BJ (cell line): ENCODE data around the gene COL8A1. TPM values are rescaled to one million over a fixed set of nuclear protein-coding genes. Genes with fewer than 3 reads are reported as not detected.

ENCODE experiments used
- CTCF ChIA-PET: fragments of 350-600 bp; formaldehyde crosslinking; extraction: SDS; loops from one replicate; lab custom pipeline; 2021; ENCODE audit warnings: antibody characterized with exemption, inconsistent platforms; lab: Yijun Ruan, JAX
- POLR2A ChIA-PET: fragments of 300-600 bp; sonication (Branson Sonifier 250); formaldehyde crosslinking; extraction: SDS; loops from one replicate; lab custom pipeline; 2021; ENCODE audit warnings: antibody characterized with exemption; lab: Charles Lee
- DNase-seq: peaks from one replicate; pipeline ENCODE4 v3.0.0-alpha.2; 2011; ENCODE audit warnings: low read depth
- H3K27me3 ChIP-seq: 2 replicates; pipeline ENCODE4 v1.6.0; 2011; ENCODE audit warnings: low read length; ENCODE audit not compliant: control insufficient read depth, insufficient read depth
- H3K36me3 ChIP-seq: 2 replicates; pipeline ENCODE4 v1.5.1; 2011; ENCODE audit warnings: low read length; ENCODE audit not compliant: control insufficient read depth, insufficient read depth
- H3K4me3 ChIP-seq: 2 replicates; pipeline ENCODE4 v1.5.1; 2011; ENCODE audit warnings: low read depth, mild to moderate bottlenecking, control low read depth, low read length
- polyA plus RNA-seq: library from polyadenylated mRNA; depleted of rRNA; stranded (reverse); fragments of >200 nt; gene quantifications from 2 replicates; pipeline ENCODE4 v1.2.3, GENCODE V29; 2011
- TF ChIP-seq, protein P1 (sequence below): IDR thresholded peaks from 2 replicates; pipeline ENCODE4 v1.5.1; 2011; ENCODE audit warnings: low read depth, mild to moderate bottlenecking, control low read depth, inconsistent platforms, low read length, moderate library complexity; ENCODE audit not compliant: insufficient read depth

The COL8A1 gene
- polyA plus RNA-seq, 1 experiment, result 186 TPM

DNA sequence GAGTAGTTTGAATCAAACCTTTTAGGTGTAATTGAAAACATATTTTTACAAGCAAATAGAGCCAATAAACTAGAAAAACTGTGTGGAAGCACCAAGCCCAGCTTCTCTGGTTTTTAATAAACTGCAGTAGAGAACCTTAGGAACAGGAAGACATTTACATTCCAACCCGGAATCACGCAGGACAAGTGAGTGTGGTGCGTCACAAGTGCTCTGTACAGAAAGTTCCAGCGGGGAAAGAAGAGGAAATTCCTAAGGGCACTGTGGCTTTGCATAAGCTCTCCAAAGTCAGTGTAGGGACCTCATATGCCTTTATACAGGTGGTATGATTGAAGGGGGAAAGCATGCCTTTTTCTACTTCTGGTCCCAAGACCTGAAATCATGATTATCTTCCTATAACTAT is 21.6 kb downstream of the COL8A1 start:
- ChIA-PET POLR2A (interaction anchor here (0.6 kb wide), 1 partner anchor 16 kb away, joined by 3 read pairs; no protein-coding TSS in a partner anchor), CTCF (interaction anchor here (0.6 to 2.5 kb wide), 4 partner anchors 13 to 18 kb away, joined by 3 to 15 read pairs (median 3); no protein-coding TSS in a partner anchor)
- no peak overlapping the region for H3K4me3 ChIP-seq
- no peaks in the 10 kb centered on the region for H3K36me3 ChIP-seq
- H3K27me3 ChIP-seq, result no peaks in the 10 kb centered on the region
- TF ChIP-seq, protein P1, sequence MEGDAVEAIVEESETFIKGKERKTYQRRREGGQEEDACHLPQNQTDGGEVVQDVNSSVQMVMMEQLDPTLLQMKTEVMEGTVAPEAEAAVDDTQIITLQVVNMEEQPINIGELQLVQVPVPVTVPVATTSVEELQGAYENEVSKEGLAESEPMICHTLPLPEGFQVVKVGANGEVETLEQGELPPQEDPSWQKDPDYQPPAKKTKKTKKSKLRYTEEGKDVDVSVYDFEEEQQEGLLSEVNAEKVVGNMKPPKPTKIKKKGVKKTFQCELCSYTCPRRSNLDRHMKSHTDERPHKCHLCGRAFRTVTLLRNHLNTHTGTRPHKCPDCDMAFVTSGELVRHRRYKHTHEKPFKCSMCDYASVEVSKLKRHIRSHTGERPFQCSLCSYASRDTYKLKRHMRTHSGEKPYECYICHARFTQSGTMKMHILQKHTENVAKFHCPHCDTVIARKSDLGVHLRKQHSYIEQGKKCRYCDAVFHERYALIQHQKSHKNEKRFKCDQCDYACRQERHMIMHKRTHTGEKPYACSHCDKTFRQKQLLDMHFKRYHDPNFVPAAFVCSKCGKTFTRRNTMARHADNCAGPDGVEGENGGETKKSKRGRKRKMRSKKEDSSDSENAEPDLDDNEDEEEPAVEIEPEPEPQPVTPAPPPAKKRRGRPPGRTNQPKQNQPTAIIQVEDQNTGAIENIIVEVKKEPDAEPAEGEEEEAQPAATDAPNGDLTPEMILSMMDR, result no peak
- no peak for DNase-seq

DNA sequence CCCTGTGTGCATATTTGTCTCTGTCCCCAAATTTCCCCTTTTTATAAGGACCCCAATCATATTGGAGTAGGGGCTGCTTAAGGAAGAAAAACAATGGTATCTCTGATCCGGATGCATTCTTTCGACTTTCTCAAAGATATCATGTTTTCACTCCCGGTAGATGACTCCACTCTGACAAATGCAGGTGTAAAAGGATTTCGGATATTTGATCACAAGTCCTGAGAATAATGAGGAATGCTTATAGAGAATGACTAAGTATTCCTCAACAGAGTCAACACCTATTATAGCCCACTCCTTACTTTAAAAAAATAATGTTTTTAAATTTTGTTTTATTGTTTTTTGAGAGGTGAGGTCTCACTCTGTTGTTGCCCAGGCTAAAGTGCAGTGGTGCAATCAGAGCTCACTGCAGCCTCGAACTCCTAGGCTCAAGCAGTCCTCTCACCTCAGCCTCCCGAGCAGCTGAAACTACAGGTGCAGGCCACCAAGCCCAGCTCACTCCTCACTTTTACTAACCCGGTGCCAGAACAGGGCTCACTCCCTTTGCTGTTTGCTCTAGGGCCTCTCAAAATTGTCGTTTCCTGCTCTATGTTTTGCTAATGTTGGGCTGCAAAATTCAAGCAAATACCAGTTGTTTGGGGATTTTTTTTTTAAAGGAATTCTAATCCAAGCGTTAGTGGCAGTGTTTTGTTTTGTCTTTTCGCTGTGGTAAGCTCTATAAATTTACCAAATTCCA is 24.6 kb downstream of the COL8A1 start:
- CTCF ChIA-PET, result interaction anchor here (1.5 kb wide), 1 partner anchor 13 kb away, joined by 4 read pairs; no protein-coding TSS in a partner anchor
- no peaks in the 10 kb centered on the region for H3K36me3 ChIP-seq
- H3K27me3 ChIP-seq, result no peaks in the 10 kb centered on the region
- no peak overlapping the region for H3K4me3 ChIP-seq
- TF ChIP-seq, protein P1, result no peak
- POLR2A ChIA-PET, result no interaction called here
- DNase-seq, result no peak

DNA sequence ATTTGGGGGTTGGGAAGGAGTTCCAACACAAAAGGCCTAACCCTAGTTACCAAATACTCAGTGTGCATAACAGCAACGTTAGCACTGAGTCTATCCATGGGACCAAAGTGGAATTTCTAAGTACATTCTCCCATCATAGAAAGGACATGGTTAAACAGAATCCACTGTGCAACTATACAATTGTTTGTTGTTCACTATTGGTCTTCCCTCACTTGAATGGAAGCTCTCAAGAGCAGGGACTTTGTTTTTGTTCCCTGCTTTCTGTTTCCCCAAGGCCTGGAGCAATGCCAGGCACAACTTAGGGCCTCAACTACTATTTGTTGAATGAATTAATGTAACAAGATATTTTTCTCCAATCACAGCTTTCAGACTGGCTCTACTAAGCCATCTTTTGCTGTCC is 25.6 kb downstream of the COL8A1 start:
- TF ChIP-seq, protein P1, result no peak
- H3K27me3 ChIP-seq, result no peaks in the 10 kb centered on the region
- DNase-seq, result no peak
- CTCF ChIA-PET, result interaction anchor here (1.0 to 1.7 kb wide), 2 partner anchors 9 to 18 kb away, joined by 4 to 11 read pairs; no protein-coding TSS in a partner anchor
- no peak overlapping the region for H3K4me3 ChIP-seq
- no peaks in the 10 kb centered on the region for H3K36me3 ChIP-seq
- POLR2A ChIA-PET, result no interaction called here

DNA sequence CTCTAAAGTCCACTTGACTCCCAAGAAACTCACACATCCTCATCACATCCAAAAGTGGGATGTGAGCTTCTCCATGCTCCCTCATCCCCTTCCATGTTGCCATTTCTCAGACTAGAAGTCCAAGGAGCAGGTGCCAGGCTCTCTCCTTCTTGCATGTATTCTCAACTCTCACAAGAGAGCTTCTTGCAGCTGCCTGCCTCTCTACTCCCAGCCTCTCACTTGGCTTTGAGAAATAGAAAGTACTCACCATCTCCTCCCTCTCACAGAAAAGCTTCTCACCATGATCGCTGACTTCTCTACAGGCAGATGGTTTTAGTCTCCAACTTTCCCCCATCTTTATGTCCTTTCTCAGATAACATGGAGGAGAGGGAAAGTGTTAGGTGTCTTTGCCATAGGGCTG is 26.6 kb downstream of the COL8A1 start:
- TF ChIP-seq, protein P1, result no peak
- no peaks in the 10 kb centered on the region for H3K27me3 ChIP-seq
- DNase-seq, result no peak
- CTCF ChIA-PET, result interaction anchor here (0.7 to 1.7 kb wide), 3 partner anchors 8 to 91 kb away, joined by 3 to 11 read pairs (median 4); no protein-coding TSS in a partner anchor
- H3K36me3 ChIP-seq, result no peaks in the 10 kb centered on the region
- POLR2A ChIA-PET, result interaction anchor here (0.6 kb wide), 1 partner anchor 116 kb away, joined by 3 read pairs; no protein-coding TSS in a partner anchor
- no peak overlapping the region for H3K4me3 ChIP-seq

DNA sequence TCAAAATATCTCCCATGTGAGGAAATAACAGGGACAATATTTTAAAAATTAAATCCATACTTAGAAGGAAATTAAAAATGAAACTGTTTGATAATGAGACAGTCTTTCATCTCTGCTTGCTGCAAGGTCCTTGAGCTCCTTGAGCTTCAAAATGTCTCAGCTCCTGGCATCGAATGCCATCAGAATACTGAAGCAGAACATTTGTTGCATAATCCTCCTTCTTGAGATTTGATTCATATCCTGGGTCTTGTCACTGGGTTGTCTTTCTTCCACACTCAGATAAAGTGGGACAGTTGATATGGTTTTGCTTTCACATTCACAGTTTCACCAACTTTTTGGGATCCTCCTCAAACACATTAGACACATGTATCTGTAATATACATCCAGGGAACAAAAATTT is 27.8 kb downstream of the COL8A1 start:
- H3K4me3 ChIP-seq, result no peak overlapping the region
- POLR2A ChIA-PET, result no interaction called here
- DNase-seq, result no peak
- H3K36me3 ChIP-seq, result no peaks in the 10 kb centered on the region
- CTCF ChIA-PET, result no interaction called here
- H3K27me3 ChIP-seq, result no peaks in the 10 kb centered on the region
- TF ChIP-seq, protein P1, result no peak
